Uterus (tissue), 4 donors: ENCODE results near the gene KDM1A. TPM values are rescaled to one million over a fixed set of nuclear protein-coding genes. Genes with fewer than 3 reads are reported as not detected.

ENCODE experiments used
- DNase-seq, 2 donors: peaks; one replicate each; pipeline ENCODE4 v3.0.0-alpha.2; 2019 to 2020
- H3K27ac ChIP-seq, 2 donors: fragments of 200-600 bp; sonication (generic); 1 replicate in 1 of 2; 2 replicates in 1 of 2; pipeline ENCODE4 v1.5.1; 2016 to 2018
- H3K27me3 ChIP-seq, 2 donors: fragments of 200-600 bp; sonication (generic); one replicate each; pipeline ENCODE4 v1.5.1; 2018 to 2019; ENCODE audit warnings: control low read depth in 1 of 2
- H3K36me3 ChIP-seq, 2 donors: fragments of 200-600 bp; sonication (generic); one replicate each; pipeline ENCODE4 v1.5.1; 2019; ENCODE audit warnings: control low read depth in 1 of 2
- H3K4me1 ChIP-seq, 2 donors: fragments of 200-600 bp; sonication (generic); one replicate each; pipeline ENCODE4 v1.5.1; 2018 to 2019; ENCODE audit warnings: control low read depth in 1 of 2
- H3K4me3 ChIP-seq, 2 donors: fragments of 200-600 bp; sonication (generic); 1 replicate in 1 of 2; 2 replicates in 1 of 2; pipeline ENCODE4 v1.5.1; 2018 to 2019; ENCODE audit warnings: mild to moderate bottlenecking in 1 of 2
- H3K9me3 ChIP-seq, 2 donors: fragments of 200-600 bp; sonication (generic); one replicate each; pipeline ENCODE4 v1.5.1; 2019; ENCODE audit warnings: control low read depth in 1 of 2
- CTCF ChIP-seq, 4 experiments: fragments of 200-600 bp in 2 of 4; fragments of 450-650 bp in 2 of 4; sonication (generic) in 2 of 4; IDR thresholded peaks; one replicate each; pipeline ENCODE4 v1.5.1; 2016 to 2019; ENCODE audit warnings: antibody characterized with exemption in 4 of 4, mild to moderate bottlenecking in 2 of 4, moderate library complexity in 1 of 4
- POLR2A ChIP-seq, 2 donors: fragments of 450-650 bp; IDR thresholded peaks; one replicate each; pipeline ENCODE4 v1.6.1; 2016; ENCODE audit warnings: antibody characterized with exemption in 2 of 2, mild to moderate bottlenecking in 1 of 2, moderate library complexity in 1 of 2
- intact Hi-C: fragments of 100-400 bp; cut with DNase I; formaldehyde crosslinking; loops from one replicate; pipeline ENCODE4 v1.15.1; 2023; ENCODE audit warnings: low total_unique reads
- microRNA-seq: library from miRNA; unstranded; fragments of <30 nt; microRNA quantifications from one replicate; pipeline ENCODE4, GENCODE V29; 2016; ENCODE audit warnings: borderline microRNAs expressed, borderline replicate concordance
- small RNA-seq: library from RNA; depleted of rRNA; stranded (forward); fragments of <200 nt; gene quantifications from one replicate; pipeline ENCODE3, GENCODE V24; 2016
- total RNA-seq, 4 donors: library from RNA; depleted of rRNA in 3 of 4; stranded (reverse); fragments of >200 nt in 3 of 4; gene quantifications; one replicate each; pipeline versions ENCODE4 v1.1.0 to v1.2.4, GENCODE V29; 2014 to 2023
- donor health status: DM: yes; HTN: yes; CAD: no.

KDM1A gene
- total RNA-seq, 4 donors from 2014 or later: 31.5 to 137 (median 57.3) TPM

- H3K36me3 ChIP-seq: no peaks in the 10 kb centered on the region
- no peaks in the 10 kb centered on the region for H3K4me1 ChIP-seq
- intact Hi-C loops: no loop called here
- H3K27ac ChIP-seq: no peak overlapping the region
- no peaks in the 10 kb centered on the region for H3K9me3 ChIP-seq
- no peak for DNase-seq
- H3K27me3 ChIP-seq: no peaks in the 10 kb centered on the region
- H3K4me3 ChIP-seq: no peak overlapping the region
- TF ChIP-seq POLR2A (IDR thresholded peaks at IDR 0.05) (no peak), CTCF (IDR thresholded peaks at IDR 0.05) (no peak)
These were observed 106.9 kb downstream of the KDM1A start for GRCh38 chr1:23126200-23126599.

GRCh38 chr1:23126801-23127200 lies 107.5 kb downstream of the KDM1A start:
- Histone ChIP-seq H3K27ac (no peak overlapping the region), H3K4me1 (no peaks in the 10 kb centered on the region)

GRCh38 chr1:23129846-23130245 lies 110.6 kb downstream of the KDM1A start:
- Histone ChIP-seq H3K36me3 (no peaks in the 10 kb centered on the region), H3K4me3 (no peak overlapping the region), H3K4me1 (no peaks in the 10 kb centered on the region), H3K9me3 (no peaks in the 10 kb centered on the region), H3K27ac (no peak overlapping the region), H3K27me3 (no peaks in the 10 kb centered on the region)
- TF ChIP-seq CTCF (IDR thresholded peaks at IDR 0.05): no peak
- TF ChIP-seq POLR2A (IDR thresholded peaks at IDR 0.05): no peak
- intact Hi-C loops: no loop called here
- no peak for DNase-seq

More at GRCh38 chr1:23126801-23127200, 107.5 kb downstream of the KDM1A start:
- no peaks in the 10 kb centered on the region for H3K27me3 ChIP-seq
- no peak for DNase-seq
- intact Hi-C loops: no loop called here
- no peak overlapping the region for H3K4me3 ChIP-seq
- H3K36me3 ChIP-seq: no peaks in the 10 kb centered on the region
- no peaks in the 10 kb centered on the region for H3K9me3 ChIP-seq
- no peak for TF ChIP-seq POLR2A (IDR thresholded peaks at IDR 0.05)
- no peak for TF ChIP-seq CTCF (IDR thresholded peaks at IDR 0.05)

GRCh38 chr1:23132033-23132432 lies 112.8 kb downstream of the KDM1A start:
- Histone ChIP-seq H3K4me3 (no peak overlapping the region), H3K27me3 (no peaks in the 10 kb centered on the region), H3K9me3 (no peaks in the 10 kb centered on the region), H3K27ac (no peak overlapping the region), H3K4me1 (no peaks in the 10 kb centered on the region), H3K36me3 (no peaks in the 10 kb centered on the region)
- DNase-seq: no peak
- intact Hi-C loops: no loop called here
- TF ChIP-seq CTCF (IDR thresholded peaks at IDR 0.05) (no peak), POLR2A (IDR thresholded peaks at IDR 0.05) (no peak)

Small RNA genes lying within 50 kb of the gene (microRNA-seq; reads per million reads assigned to microRNA genes)
- gene MIR3115 (not detected), gene MIR4419A (not detected)

Small RNA genes lying within 50 kb of the gene (small RNA-seq; reads per million reads assigned to genes)
- gene MIR3115: not detected
- gene MIR4419A: not detected

Other genes starting within 250 kb of the KDM1A start
- gene LACTBL1, start 46.6 kb upstream of the KDM1A start, total RNA-seq: not detected
- gene TEX46, start 3.6 kb upstream of the KDM1A start, total RNA-seq: 1 to 10 TPM in 2 of 4 donors, not detected in 2; 1.1 to 2.0 TPM
- gene LUZP1, start 149.4 kb downstream of the KDM1A start, total RNA-seq: 10 to 100 TPM in 3 of 4 donors, 1 to 10 TPM in 1; 9.1 to 41.4 (median 27.3) TPM
- not detected for gene HTR1D, start 198.0 kb downstream of the KDM1A start, total RNA-seq